ENCODE data around the gene OR5K2.

The OR5K2 gene

GRCh38 chr3:98522544-98523281, 25.2 kb downstream of the OR5K2 start, which contains the start of gene CLDND1:
TSS of gene CLDND1 (minus strand) at chr3:98522902. CDS start at chr3:98521424, 1,478 bp downstream.
- peak; percentile 86 for DNase-seq (ENCODE audit: low read depth, low spot score)

- DNase-seq (ENCODE audit: low read depth, low spot score): no peak
These were observed 28.0 kb downstream of the OR5K2 start for GRCh38 chr3:98525494-98525893.

- no peak for DNase-seq (ENCODE audit: low read depth, low spot score)
These were observed 31.2 kb downstream of the OR5K2 start for GRCh38 chr3:98528474-98529346.

- no peak for DNase-seq (ENCODE audit: low read depth, low spot score)
These were observed 32.5 kb downstream of the OR5K2 start for GRCh38 chr3:98529856-98530459.

DNA sequence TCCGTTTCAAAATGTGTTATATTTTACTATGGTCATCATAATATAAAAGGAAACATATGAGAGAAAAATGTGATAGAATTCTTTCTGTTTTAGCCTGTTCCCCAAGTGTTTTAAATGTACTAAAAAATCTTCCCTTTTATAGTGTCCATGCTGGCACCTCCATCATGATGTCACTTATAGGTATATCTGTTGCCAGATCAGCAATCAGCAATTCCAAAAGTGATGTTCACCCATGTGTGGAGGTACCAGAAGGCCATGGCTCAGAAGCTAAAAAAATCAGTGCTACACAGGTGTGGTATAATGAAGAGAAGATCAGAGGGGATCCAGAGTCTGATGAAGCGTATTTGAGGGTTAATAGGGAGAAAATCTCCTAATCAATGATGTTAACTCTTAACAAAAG, 33.2 kb downstream of the OR5K2 start:
- no peak for DNase-seq (ENCODE audit: low read depth, low spot score)

DNA sequence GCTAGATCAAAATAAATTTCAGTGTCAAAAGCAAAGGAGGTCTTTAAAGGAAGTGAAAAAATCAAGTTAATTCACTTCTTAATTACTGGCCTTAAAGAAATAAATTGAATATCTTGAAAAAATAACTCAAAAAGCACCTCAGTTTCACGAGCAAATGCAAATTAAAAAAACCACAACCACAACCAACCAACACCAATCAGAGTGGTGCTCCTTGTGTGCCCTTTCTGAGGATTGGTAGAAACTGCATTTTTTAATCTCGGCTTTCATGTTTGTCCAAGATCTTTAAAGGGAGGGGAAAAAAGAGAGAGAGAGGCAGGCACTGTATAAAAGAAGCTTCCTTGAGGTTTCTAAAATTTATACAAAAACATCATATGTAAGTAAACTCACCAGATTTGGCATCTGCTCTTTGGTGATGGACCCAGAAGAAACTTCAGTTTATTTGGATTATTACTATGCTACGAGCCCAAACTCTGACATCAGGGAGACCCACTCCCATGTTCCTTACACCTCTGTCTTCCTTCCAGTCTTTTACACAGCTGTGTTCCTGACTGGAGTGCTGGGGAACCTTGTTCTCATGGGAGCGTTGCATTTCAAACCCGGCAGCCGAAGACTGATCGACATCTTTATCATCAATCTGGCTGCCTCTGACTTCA, 34.3 kb downstream of the OR5K2 start, which contains the start of gene GPR15:
TSS of gene GPR15 (plus strand) at position 357 of the 653 bp plus-strand sequence. CDS start at position 413, 56 bp downstream.
- DNase-seq (ENCODE audit: low read depth, low spot score): no peak

GRCh38 chr3:98532275-98532637, 34.8 kb downstream of the OR5K2 start:
- DNase-seq (ENCODE audit: low read depth, low spot score): no peak

DNA sequence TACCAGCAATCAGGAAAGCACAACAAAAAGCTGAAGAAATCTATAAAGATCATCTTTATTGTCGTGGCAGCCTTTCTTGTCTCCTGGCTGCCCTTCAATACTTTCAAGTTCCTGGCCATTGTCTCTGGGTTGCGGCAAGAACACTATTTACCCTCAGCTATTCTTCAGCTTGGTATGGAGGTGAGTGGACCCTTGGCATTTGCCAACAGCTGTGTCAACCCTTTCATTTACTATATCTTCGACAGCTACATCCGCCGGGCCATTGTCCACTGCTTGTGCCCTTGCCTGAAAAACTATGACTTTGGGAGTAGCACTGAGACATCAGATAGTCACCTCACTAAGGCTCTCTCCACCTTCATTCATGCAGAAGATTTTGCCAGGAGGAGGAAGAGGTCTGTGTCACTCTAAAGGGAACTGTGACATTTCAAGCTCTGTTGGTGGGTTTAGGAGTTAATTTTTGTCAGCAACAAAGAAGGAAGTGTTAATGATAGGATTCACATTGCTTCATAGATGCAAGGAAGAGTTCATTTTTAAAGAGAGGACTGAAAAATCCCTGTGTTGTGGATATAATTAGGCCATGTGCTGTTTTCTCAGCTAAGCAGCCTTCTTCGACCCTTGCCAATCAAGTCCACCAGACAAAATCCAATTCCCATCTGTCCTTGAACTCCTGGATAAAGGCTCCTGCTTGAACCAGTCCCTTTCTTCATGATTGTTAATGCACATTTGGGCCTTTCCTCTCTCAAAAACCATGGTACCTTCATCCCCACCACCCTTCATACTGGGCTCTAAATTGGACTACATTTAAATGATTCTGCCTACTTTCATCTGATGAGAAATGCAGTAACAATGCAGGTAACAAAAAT, 35.5 kb downstream of the OR5K2 start:
- DNase-seq (ENCODE audit: low read depth, low spot score): no peak

- no peak for DNase-seq (ENCODE audit: low read depth, low spot score)
These were observed 36.7 kb downstream of the OR5K2 start for GRCh38 chr3:98534168-98534567.

DNA sequence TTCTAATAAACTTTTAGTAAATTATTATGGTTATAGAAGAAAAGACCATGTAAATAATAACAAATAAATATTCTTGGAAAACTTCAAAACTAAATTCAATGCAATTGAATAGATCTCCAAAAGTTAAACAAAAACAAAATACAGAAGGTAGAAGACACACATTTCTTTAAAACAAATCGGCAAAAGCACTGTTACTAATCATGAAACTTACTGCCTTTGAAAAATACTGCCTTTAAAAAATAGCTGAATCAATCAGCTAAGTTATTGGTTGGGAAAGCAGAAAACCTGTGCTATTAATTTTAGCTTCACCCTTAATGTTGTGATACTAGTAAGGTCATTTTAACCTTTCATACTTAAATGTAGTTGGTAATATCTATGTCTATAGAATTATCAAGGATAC, 37.3 kb downstream of the OR5K2 start:
- no peak for DNase-seq (ENCODE audit: low read depth, low spot score)

DNA sequence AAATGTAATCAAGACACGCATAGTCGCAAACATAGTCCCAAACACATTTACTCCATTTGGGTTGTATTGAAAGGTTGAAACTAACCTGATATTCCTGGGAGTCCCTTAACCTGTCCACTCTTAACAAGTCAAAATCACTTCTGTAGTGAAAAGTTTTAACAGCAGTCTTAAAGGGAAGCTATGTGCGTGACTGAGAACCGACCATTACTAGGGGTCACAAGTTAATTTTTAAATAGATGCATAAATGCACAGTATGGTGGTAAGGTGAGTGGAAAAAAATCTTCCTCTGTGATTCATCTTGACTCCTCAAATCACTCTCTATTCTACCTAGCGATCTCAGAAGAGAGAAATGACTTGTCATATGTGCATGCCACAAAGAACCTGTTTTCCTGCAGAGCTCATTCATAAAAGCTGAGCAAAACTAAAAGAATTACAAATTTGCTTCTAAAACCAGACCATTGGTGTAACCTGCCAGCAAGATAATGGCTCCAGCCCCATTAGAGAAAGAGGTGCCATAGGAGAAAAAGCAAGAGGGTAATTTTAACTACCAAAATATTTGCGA, 39.1 kb downstream of the OR5K2 start:
- DNase-seq (ENCODE audit: low read depth, low spot score): no peak

DNA sequence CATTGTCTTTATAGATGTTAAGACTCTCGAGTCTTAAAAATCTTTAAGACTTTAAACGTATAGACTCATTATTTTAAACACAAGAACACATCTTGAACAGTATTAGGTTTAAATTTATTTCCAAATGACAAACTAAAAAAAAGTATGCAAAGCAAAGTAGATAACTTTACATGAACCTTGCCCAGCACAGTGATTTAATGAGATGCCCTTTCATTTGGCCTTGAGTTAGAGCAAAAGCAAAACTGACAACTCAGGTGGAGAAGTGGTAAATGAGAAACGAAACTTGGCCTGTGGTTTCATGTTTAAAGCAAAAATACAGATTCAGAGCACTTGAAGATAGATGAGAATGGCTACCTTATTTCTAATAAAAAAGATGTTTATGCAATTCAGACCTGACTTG, 42.9 kb downstream of the OR5K2 start:
- DNase-seq (ENCODE audit: low read depth, low spot score): no peak

GRCh38 chr3:98541695-98542094, 44.2 kb downstream of the OR5K2 start:
- DNase-seq (ENCODE audit: low read depth, low spot score): no peak

GRCh38 chr3:98542623-98543022, 45.1 kb downstream of the OR5K2 start:
- no peak for DNase-seq (ENCODE audit: low read depth, low spot score)

DNA sequence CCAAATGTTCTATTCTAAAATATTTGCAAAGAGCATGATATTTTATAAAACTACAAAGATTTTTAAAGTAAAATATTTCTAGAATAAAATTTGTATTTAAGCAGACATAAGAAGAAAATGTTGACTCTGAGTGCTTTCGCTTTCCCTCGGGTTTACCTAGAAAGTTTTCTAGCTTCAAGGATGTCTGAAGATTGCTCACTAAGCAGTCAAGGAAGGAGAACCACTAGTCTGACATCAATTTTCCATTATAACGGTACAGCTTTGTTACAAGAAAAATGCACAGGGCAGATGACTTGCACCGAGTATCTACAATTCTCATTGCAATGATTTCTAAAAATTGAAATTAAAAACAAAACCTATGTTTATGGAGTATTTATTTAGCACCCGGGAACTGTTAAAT, 48.5 kb downstream of the OR5K2 start:
- no peak for DNase-seq (ENCODE audit: low read depth, low spot score)

Data from brain pericyte (primary cell).